NT2/D1 (cell line): ENCODE measurements around the gene EDIL3.

Source experiments
- DNase-seq: peaks from one replicate; pipeline ENCODE4 v3.0.0-alpha.2; 2011; ENCODE audit warnings: low read depth, low spot score
- H3K27me3 ChIP-seq: 2 replicates; pipeline ENCODE4 v1.6.0; 2011; ENCODE audit warnings: mild to moderate bottlenecking; ENCODE audit not compliant: insufficient read length, insufficient read depth
- H3K36me3 ChIP-seq: 2 replicates; pipeline ENCODE4 v1.6.1; 2011; ENCODE audit warnings: mild to moderate bottlenecking, low read length, mixed read lengths; ENCODE audit not compliant: insufficient read depth, insufficient read length
- H3K4me1 ChIP-seq: 2 replicates; pipeline ENCODE4 v1.5.1; 2011; ENCODE audit not compliant: insufficient read depth, insufficient read length
- H3K4me3 ChIP-seq: 2 replicates; pipeline ENCODE4 v1.5.1; 2011; ENCODE audit warnings: low read depth; ENCODE audit not compliant: insufficient read length
- H3K9ac ChIP-seq: 2 replicates; pipeline ENCODE4 v1.6.0; 2011; ENCODE audit warnings: low read depth; ENCODE audit not compliant: insufficient read length
- H3K9me3 ChIP-seq: 2 replicates; pipeline ENCODE4 v1.5.1; 2011; ENCODE audit warnings: mild to moderate bottlenecking, low read length; ENCODE audit not compliant: insufficient read depth
- SUZ12 ChIP-seq: IDR thresholded peaks from 2 replicates; pipeline ENCODE4 v1.6.1; 2011; ENCODE audit not compliant: insufficient read length, insufficient read depth; ENCODE audit errors: extremely low read depth
- YY1 ChIP-seq: IDR thresholded peaks from 2 replicates; pipeline ENCODE4 v1.6.1; 2011; ENCODE audit not compliant: insufficient read length, insufficient read depth
- ZNF274 ChIP-seq: IDR thresholded peaks from 2 replicates; pipeline ENCODE4 v1.6.1; 2011; ENCODE audit warnings: mild to moderate bottlenecking, low read depth, low read length

The EDIL3 gene

GRCh38 chr5:83911367-83911919 lies 473.2 kb downstream of the EDIL3 start:
- TF ChIP-seq YY1 (no peak), ZNF274 (no peak), SUZ12 (no peak)
- Histone ChIP-seq H3K9ac (no peak overlapping the region), H3K9me3 (no peaks in the 10 kb centered on the region), H3K4me3 (no peak overlapping the region), H3K27me3 (no peaks in the 10 kb centered on the region), H3K4me1 (no peaks in the 10 kb centered on the region), H3K36me3 (no peaks in the 10 kb centered on the region)
- DNase-seq = no peak

- H3K4me1 ChIP-seq = no peaks in the 10 kb centered on the region
- no peak overlapping the region for H3K4me3 ChIP-seq
- H3K9ac ChIP-seq = no peak overlapping the region
- TF ChIP-seq SUZ12 (no peak), ZNF274 (no peak), YY1 (no peak)
- H3K9me3 ChIP-seq = no peaks in the 10 kb centered on the region
- DNase-seq = no peak
- H3K36me3 ChIP-seq = no peaks in the 10 kb centered on the region
- H3K27me3 ChIP-seq = no peaks in the 10 kb centered on the region
These were observed 484.4 kb downstream of the EDIL3 start for GRCh38 chr5:83900306-83900705.

- Histone ChIP-seq H3K9ac (no peak overlapping the region), H3K27me3 (no peaks in the 10 kb centered on the region), H3K36me3 (no peaks in the 10 kb centered on the region), H3K9me3 (no peaks in the 10 kb centered on the region), H3K4me3 (no peak overlapping the region), H3K4me1 (no peaks in the 10 kb centered on the region)
- DNase-seq = no peak
- TF ChIP-seq SUZ12 (no peak), ZNF274 (no peak), YY1 (no peak)
These were observed 485.2 kb downstream of the EDIL3 start for GRCh38 chr5:83899326-83899970.

- DNase-seq = no peak
- H3K4me1 ChIP-seq = no peaks in the 10 kb centered on the region
- TF ChIP-seq YY1 (no peak), SUZ12 (no peak), ZNF274 (no peak)
- H3K9ac ChIP-seq = no peak overlapping the region
- no peaks in the 10 kb centered on the region for H3K9me3 ChIP-seq
- no peaks in the 10 kb centered on the region for H3K27me3 ChIP-seq
- no peak overlapping the region for H3K4me3 ChIP-seq
- H3K36me3 ChIP-seq = no peaks in the 10 kb centered on the region
These were observed 488.8 kb downstream of the EDIL3 start for GRCh38 chr5:83895860-83896259.

GRCh38 chr5:83891261-83891660 lies 493.4 kb downstream of the EDIL3 start:
- Histone ChIP-seq H3K4me1 (no peaks in the 10 kb centered on the region), H3K4me3 (no peak overlapping the region), H3K9me3 (no peaks in the 10 kb centered on the region), H3K27me3 (no peaks in the 10 kb centered on the region), H3K9ac (no peak overlapping the region), H3K36me3 (no peaks in the 10 kb centered on the region)
- TF ChIP-seq ZNF274 (no peak), SUZ12 (no peak), YY1 (no peak)
- no peak for DNase-seq
